ENCODE data around the gene NABP2. TPM values are rescaled to one million over a fixed set of nuclear protein-coding genes. Genes with fewer than 3 reads are reported as not detected.

Gene NABP2
- total RNA-seq, 1 experiment from 2014 or later = 49.0 TPM

DNA sequence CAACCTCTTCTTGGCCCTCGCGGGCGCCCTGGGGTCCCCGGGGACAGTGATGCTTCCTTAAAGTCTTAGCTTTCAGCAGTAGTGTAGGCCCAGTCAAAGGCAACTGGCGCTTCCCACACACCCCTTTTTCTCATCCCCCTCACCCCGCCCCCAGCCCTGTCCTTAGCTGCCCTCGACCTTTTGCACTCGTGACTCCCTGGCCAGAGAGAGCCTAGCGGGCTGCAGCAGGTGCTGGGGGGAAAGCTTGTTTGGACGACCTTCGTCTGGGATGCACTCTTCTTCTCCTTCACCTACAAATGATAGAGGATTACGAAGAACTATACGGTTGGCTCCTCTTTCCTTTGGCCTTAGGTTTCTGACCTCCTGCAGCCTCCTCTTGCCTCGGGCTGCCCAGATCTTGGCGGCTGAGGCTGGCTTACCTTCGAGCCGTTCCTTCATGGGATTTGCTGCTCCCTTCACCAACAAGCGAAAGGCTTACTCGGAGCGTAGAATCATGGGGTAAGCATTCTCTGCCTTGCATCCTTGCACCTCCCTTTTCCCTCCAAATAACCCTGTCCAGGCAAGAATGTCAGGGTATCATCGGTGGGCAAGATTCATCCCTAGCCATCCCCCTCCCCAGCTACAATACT lies 43.4 kb downstream of the NABP2 start:
- Histone ChIP-seq H2BK15ac (ENCODE audit: low read depth, low read length) (no peak overlapping the region), H3K4ac (ENCODE audit: low read depth, low read length) (no peak overlapping the region), H2BK12ac (ENCODE audit: insufficient read length, low read depth, low read length) (no peak overlapping the region), H3K79me2 (ENCODE audit: insufficient read depth, low read length) (no peaks in the 10 kb centered on the region), H3K27me3 (ENCODE audit: insufficient read depth, low read length) (no peaks in the 10 kb centered on the region), H4K91ac (ENCODE audit: insufficient read length, low read depth, low read length) (no peak overlapping the region), H3K23ac (ENCODE audit: insufficient read length, low read depth, low read length) (no peak overlapping the region), H3K4me2 (ENCODE audit: insufficient read depth, insufficient read length, low read length) (peak overlapping the region; percentile 66), H2BK120ac (ENCODE audit: low read depth, low read length, poor library complexity, severe bottlenecking) (no peak overlapping the region), H3K9ac (ENCODE audit: extremely low read depth, insufficient read length, low read length) (peak overlapping the region; percentile 18), H2AK5ac (ENCODE audit: insufficient read length, low read length) (no peak overlapping the region), H4K5ac (ENCODE audit: insufficient read length, low read depth, low read length) (no peak overlapping the region), H2BK20ac (ENCODE audit: low read depth, low read length, poor library complexity, severe bottlenecking) (no peak overlapping the region), H3K14ac (ENCODE audit: insufficient read depth, low read length) (no peak overlapping the region), H3K27ac (ENCODE audit: insufficient read length, low read depth, low read length) (no peak overlapping the region), H4K8ac (replicated peaks; ENCODE audit: insufficient read length, low read depth, low read length) (no peak overlapping the region), H3K4me1 (ENCODE audit: insufficient read depth, low read length) (no peaks in the 10 kb centered on the region), H3K79me1 (ENCODE audit: insufficient read depth, low read depth, low read length, poor library complexity, severe bottlenecking) (no peaks in the 10 kb centered on the region), H2AFZ (ENCODE audit: low read length) (no peak overlapping the region), H2BK5ac (ENCODE audit: insufficient read length, low read length) (no peak overlapping the region), H3K18ac (ENCODE audit: insufficient read length, low read depth, low read length) (no peak overlapping the region), H3T11ph (ENCODE audit: low read length) (no peak overlapping the region), H3K56ac (ENCODE audit: insufficient read length, low read depth, low read length) (no peak overlapping the region), H4K20me1 (ENCODE audit: control insufficient read depth, insufficient read depth, insufficient read length) (no peaks in the 10 kb centered on the region), H3K9me3 (ENCODE audit: control insufficient read depth, low read depth, low read length) (no peaks in the 10 kb centered on the region), H3K23me2 (ENCODE audit: insufficient read length, low read depth, low read length, poor library complexity, severe bottlenecking) (peaks cover 3% of the 10 kb centered on the region)
- Mint-ChIP-seq H3K36me3 (ENCODE audit: insufficient read depth in 1 of 3, low read depth in 3 of 3) (peaks cover 19 to 38% (median 29%) of the 10 kb centered on the region in 3 experiments; a peak in 6 of 7 replicates), H3K9me3 (no peaks in the 10 kb centered on the region; a peak in 1 of 5 replicates), H3K27ac (peak overlapping the region in 2 of 3 experiments; percentile 28 to 59; a peak in 2 of 7 replicates), H3K4me1 (peaks cover 11 to 15% of the 10 kb centered on the region in 2 experiments), H3K27me3 (ENCODE audit: low read depth) (no peaks in the 10 kb centered on the region), H3K4me3 (peak overlapping the region; percentile 85 to 89)
- no peak for TF ChIP-seq CTCF (conservative IDR thresholded peaks at IDR 0.05)
- WGBS (ENCODE audit: extremely low coverage, insufficient read length, low lambda C conversion rate) = no CpG with 5 or more reads among the region's 21 CpGs
- DNase-seq = peak; percentile 58
